ENCODE data around the gene SLC6A11.

The SLC6A11 gene

GRCh38 chr3:10888518-10889090 lies 72.6 kb downstream of the SLC6A11 start:
- DNase-seq (ENCODE audit: low read depth): no peak

GRCh38 chr3:10889206-10889960 lies 73.4 kb downstream of the SLC6A11 start:
- no peak for DNase-seq (ENCODE audit: low read depth)

- no peak for DNase-seq (ENCODE audit: low read depth)
Measured at GRCh38 chr3:10890665-10891064, 74.6 kb downstream of the SLC6A11 start.

GRCh38 chr3:10892622-10893021 lies 76.6 kb downstream of the SLC6A11 start:
- DNase-seq (ENCODE audit: low read depth): no peak

- DNase-seq (ENCODE audit: low read depth): no peak
Measured at GRCh38 chr3:10901296-10901945, 85.4 kb downstream of the SLC6A11 start.

GRCh38 chr3:10907262-10907661 lies 91.2 kb downstream of the SLC6A11 start:
- no peak for DNase-seq (ENCODE audit: low read depth)

- DNase-seq (ENCODE audit: low read depth): no peak
Measured at GRCh38 chr3:10910367-10910766, 94.3 kb downstream of the SLC6A11 start.

- no peak for DNase-seq (ENCODE audit: low read depth)
Measured at GRCh38 chr3:10911350-10912002, 95.4 kb downstream of the SLC6A11 start.

- DNase-seq (ENCODE audit: low read depth): no peak
Measured at GRCh38 chr3:10912786-10913185, 96.8 kb downstream of the SLC6A11 start.

GRCh38 chr3:10915376-10915775 lies 99.3 kb downstream of the SLC6A11 start:
- no peak for DNase-seq (ENCODE audit: low read depth)

GRCh38 chr3:10917176-10917575 lies 101.1 kb downstream of the SLC6A11 start:
- DNase-seq (ENCODE audit: low read depth): no peak

GRCh38 chr3:10918011-10918410 lies 102.0 kb downstream of the SLC6A11 start:
- no peak for DNase-seq (ENCODE audit: low read depth)

GRCh38 chr3:10919636-10920035 lies 103.6 kb downstream of the SLC6A11 start:
- DNase-seq (ENCODE audit: low read depth): no peak

- no peak for DNase-seq (ENCODE audit: low read depth)
Measured at GRCh38 chr3:10925436-10926255, 109.6 kb downstream of the SLC6A11 start.

- DNase-seq (ENCODE audit: low read depth): no peak
Measured at GRCh38 chr3:10926256-10926810, 110.3 kb downstream of the SLC6A11 start.

- DNase-seq (ENCODE audit: low read depth): no peak
Measured at GRCh38 chr3:10926811-10927521, 110.9 kb downstream of the SLC6A11 start.

- DNase-seq (ENCODE audit: low read depth): no peak
Measured at GRCh38 chr3:10927551-10927950, 111.5 kb downstream of the SLC6A11 start.

GRCh38 chr3:10928407-10928960 lies 112.5 kb downstream of the SLC6A11 start:
- DNase-seq (ENCODE audit: low read depth): no peak

GRCh38 chr3:10928961-10929471 lies 113.0 kb downstream of the SLC6A11 start:
- DNase-seq (ENCODE audit: low read depth): no peak

- DNase-seq (ENCODE audit: low read depth): no peak
Measured at GRCh38 chr3:10929978-10930665, 114.1 kb downstream of the SLC6A11 start.

Measured in stimulated activated CD4-positive, alpha-beta T cell treated with anti-CD3 and anti-CD28 coated beads, Interleukin-2, amount 100 ng/mL, for 4 hours (primary cell).